Astrocyte (in vitro differentiated cells and primary cell): ENCODE results near the gene TBX2. TPM values are rescaled to one million over a fixed set of nuclear protein-coding genes. Genes with fewer than 3 reads are reported as not detected.

Experiments used
- DNase-seq: peaks from one replicate; pipeline ENCODE4 v3.0.0-alpha.2; 2010; ENCODE audit warnings: low read depth
- FAIRE-seq: peaks from 2 replicates; lab custom pipeline; 2011; peaks lifted over from hg19 to GRCh38; lab: Jason Lieb, UNC
- H2AFZ ChIP-seq: 2 replicates; pipeline ENCODE4 v1.6.0; 2012; ENCODE audit warnings: low read depth, low read length, inconsistent platforms
- H3K27ac ChIP-seq: 2 replicates; pipeline ENCODE4 v1.5.1; 2011; ENCODE audit warnings: low read depth, low read length, inconsistent platforms
- H3K27me3 ChIP-seq: 2 replicates; pipeline ENCODE4 v1.6.0; 2011; ENCODE audit warnings: low read length, inconsistent platforms; ENCODE audit not compliant: insufficient read depth
- H3K36me3 ChIP-seq: 2 replicates; pipeline ENCODE4 v1.5.1; 2011; ENCODE audit warnings: low read length, inconsistent platforms; ENCODE audit not compliant: insufficient read depth
- H3K4me1 ChIP-seq: 2 replicates; pipeline ENCODE4 v1.5.1; 2011; ENCODE audit warnings: low read length, inconsistent platforms; ENCODE audit not compliant: insufficient read depth
- H3K4me2 ChIP-seq: 2 replicates; pipeline ENCODE4 v1.6.0; 2012; ENCODE audit warnings: low read length, inconsistent platforms
- H3K4me3 ChIP-seq: 2 replicates; pipeline ENCODE4 v1.5.1; 2011; ENCODE audit warnings: low read depth, mild to moderate bottlenecking, low read length, inconsistent platforms; ENCODE audit not compliant: insufficient read depth
- H3K79me2 ChIP-seq: 2 replicates; pipeline ENCODE4 v1.6.0; 2012; ENCODE audit warnings: mild to moderate bottlenecking, low read length, inconsistent platforms; ENCODE audit not compliant: insufficient read depth
- H3K9ac ChIP-seq: 2 replicates; pipeline ENCODE4 v1.6.0; 2012; ENCODE audit warnings: mild to moderate bottlenecking, low read length, inconsistent platforms
- H3K9me3 ChIP-seq: 2 replicates; pipeline ENCODE4 v1.5.1; 2012; ENCODE audit warnings: low read depth, mild to moderate bottlenecking, low read length, inconsistent platforms; ENCODE audit not compliant: insufficient read depth
- H4K20me1 ChIP-seq: 2 replicates; pipeline ENCODE4 v1.6.0; 2012; ENCODE audit warnings: low read length, inconsistent platforms; ENCODE audit not compliant: insufficient read depth
- H3K27ac Mint-ChIP-seq: one replicate; pipeline ENCODE4 v1.8.0; 2021; ENCODE audit warnings: mild to moderate bottlenecking, mixed read lengths; ENCODE audit not compliant: unreplicated experiment
- H3K27me3 Mint-ChIP-seq: one replicate; pipeline ENCODE4 v1.8.0; 2021; ENCODE audit warnings: low read depth, mixed read lengths; ENCODE audit not compliant: unreplicated experiment
- H3K36me3 Mint-ChIP-seq: one replicate; pipeline ENCODE4 v1.8.0; 2021; ENCODE audit warnings: low read depth, mixed read lengths; ENCODE audit not compliant: unreplicated experiment
- H3K4me1 Mint-ChIP-seq: one replicate; pipeline ENCODE4 v1.8.0; 2021; ENCODE audit warnings: low read depth, mixed read lengths; ENCODE audit not compliant: unreplicated experiment
- H3K4me3 Mint-ChIP-seq: one replicate; pipeline ENCODE4 v1.8.0; 2021; ENCODE audit warnings: mild to moderate bottlenecking, moderate library complexity, mixed read lengths; ENCODE audit not compliant: unreplicated experiment
- H3K9me3 Mint-ChIP-seq: one replicate; pipeline ENCODE4 v1.8.0; 2021; ENCODE audit warnings: mild to moderate bottlenecking, mixed read lengths; ENCODE audit not compliant: unreplicated experiment
- CTCF ChIP-seq: IDR thresholded peaks from 2 replicates; pipeline ENCODE4 v1.5.1; 2011; ENCODE audit warnings: low read depth, mild to moderate bottlenecking, inconsistent platforms, low read length, moderate library complexity; ENCODE audit not compliant: insufficient read depth
- EZH2 ChIP-seq: IDR thresholded peaks from 2 replicates; pipeline ENCODE4 v1.6.1; 2012; ENCODE audit warnings: mild to moderate bottlenecking, low read length, inconsistent platforms; ENCODE audit not compliant: insufficient read depth
- total RNA-seq: library from RNA; stranded (reverse); gene quantifications from 2 replicates; pipeline ENCODE4 v1.2.1, GENCODE V29; 2021

The TBX2 gene
- total RNA-seq, 1 donor from 2014 or later: 0.50 TPM

DNA sequence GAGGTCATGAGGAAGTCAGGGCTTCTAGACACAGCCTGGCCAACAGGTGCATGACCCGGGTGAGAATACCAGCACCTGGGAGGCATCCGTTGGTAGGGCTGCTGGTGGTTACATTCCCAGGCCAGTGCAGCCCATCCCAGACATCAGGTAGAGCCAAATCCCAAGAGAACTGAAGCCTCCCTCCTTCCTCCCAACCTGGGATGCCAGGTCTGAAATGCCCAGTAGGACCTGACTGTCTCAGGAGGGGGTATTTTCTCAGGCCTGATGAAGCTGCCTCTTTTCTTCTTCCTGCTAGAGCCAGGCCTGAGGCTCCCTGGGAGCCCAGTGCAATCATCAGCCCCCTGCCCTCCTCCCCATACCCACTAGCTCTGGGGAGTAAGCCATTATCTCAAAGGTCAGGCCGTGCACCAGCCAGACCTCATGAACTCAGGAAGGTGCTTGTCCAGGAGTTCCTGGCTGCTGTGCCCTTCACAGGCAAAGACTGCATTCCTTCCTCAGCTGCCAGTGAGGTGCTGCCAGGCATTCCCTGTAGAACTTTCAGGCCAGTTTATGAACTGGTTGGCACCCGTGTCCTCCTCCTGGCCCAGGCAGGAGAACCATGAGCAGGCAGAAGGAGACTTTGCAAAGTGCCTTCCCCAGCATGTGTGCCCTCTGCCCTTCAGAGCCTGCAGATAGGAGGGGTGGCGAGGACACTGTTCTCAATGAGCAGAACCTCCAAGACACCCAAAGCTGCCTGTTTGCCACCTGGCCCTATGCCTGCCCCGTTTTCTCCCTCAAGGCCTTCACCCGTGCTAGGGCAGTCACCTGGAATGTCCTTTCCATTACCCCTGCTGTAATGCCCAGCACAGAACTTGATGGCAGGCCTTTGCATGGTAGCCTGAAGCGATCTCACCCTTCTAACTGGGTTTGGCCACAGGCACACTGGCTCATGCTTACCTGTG is 7.6 kb downstream of the TBX2 start:
- no peak overlapping the region for H3K4me2 ChIP-seq
- H3K36me3 Mint-ChIP-seq: peaks cover 2% of the 10 kb centered on the region
- no peaks in the 10 kb centered on the region for H3K36me3 ChIP-seq
- H3K4me3 ChIP-seq: no peak overlapping the region
- peaks cover 24% of the 10 kb centered on the region for H3K27me3 ChIP-seq
- peaks cover 29% of the 10 kb centered on the region for H4K20me1 ChIP-seq
- peaks cover 40% of the 10 kb centered on the region for H3K4me1 ChIP-seq
- DNase-seq: no peak
- no peak for FAIRE-seq
- no peak overlapping the region for H3K9ac ChIP-seq
- H3K27me3 Mint-ChIP-seq: peaks cover 60% of the 10 kb centered on the region
- H3K27ac ChIP-seq: no peak overlapping the region
- no peaks in the 10 kb centered on the region for H3K9me3 ChIP-seq
- H2AFZ ChIP-seq: no peak overlapping the region
- H3K4me1 Mint-ChIP-seq: no peaks in the 10 kb centered on the region
- TF ChIP-seq CTCF (no peak), EZH2 (no peak)
- no peak overlapping the region for H3K4me3 Mint-ChIP-seq
- H3K79me2 ChIP-seq: peaks cover 52% of the 10 kb centered on the region
- peaks cover 3% of the 10 kb centered on the region for H3K9me3 Mint-ChIP-seq
- H3K27ac Mint-ChIP-seq: no peak overlapping the region

- Mint-ChIP-seq H3K4me1 (no peaks in the 10 kb centered on the region), H3K4me3 (peak overlapping the region; percentile 73), H3K9me3 (peaks cover 3% of the 10 kb centered on the region), H3K27me3 (peaks cover 50% of the 10 kb centered on the region), H3K36me3 (peaks cover 2% of the 10 kb centered on the region), H3K27ac (no peak overlapping the region)
- no peak for TF ChIP-seq CTCF
- TF ChIP-seq EZH2: no peak
- no peaks in the 10 kb centered on the region for H3K9me3 ChIP-seq
- H3K27ac ChIP-seq: no peak overlapping the region
- H3K4me1 ChIP-seq: peaks cover 37% of the 10 kb centered on the region
- H3K9ac ChIP-seq: no peak overlapping the region
- H4K20me1 ChIP-seq: peaks cover 27% of the 10 kb centered on the region
- no peak for FAIRE-seq
- DNase-seq: no peak
- H3K4me2 ChIP-seq: peak overlapping the region; percentile 88
- no peaks in the 10 kb centered on the region for H3K36me3 ChIP-seq
- H2AFZ ChIP-seq: no peak overlapping the region
- no peak overlapping the region for H3K4me3 ChIP-seq
- H3K79me2 ChIP-seq: peaks cover 41% of the 10 kb centered on the region
- H3K27me3 ChIP-seq: peaks cover 18% of the 10 kb centered on the region
Observed at GRCh38 chr17:61408151-61409041, 8.8 kb downstream of the TBX2 start.
